A549 (cell line): ENCODE results near the gene NLRC3. TPM values are rescaled to one million over a fixed set of nuclear protein-coding genes. Genes with fewer than 3 reads are reported as not detected.

ENCODE experiments used
- ATAC-seq, 2 experiments: fragments of 200-7000 bp in 1 of 2; fragments of >200 bp in 1 of 2; cut with Nextera tagmentation in 1 of 2; cut with Tn5 transposase in 1 of 2; 3 replicates each; pipeline versions ENCODE4 v1.8.0 to v1.9.1; 2018 to 2020; ENCODE audit warnings: mild to moderate bottlenecking in 1 of 2, moderate library complexity in 1 of 2
- CTCF ChIA-PET: fragments of 300-600 bp; sonication (Branson Sonifier 250); formaldehyde crosslinking; extraction: SDS; loops from one replicate; lab custom pipeline; 2021; ENCODE audit warnings: antibody characterized with exemption, inconsistent platforms; lab: Yijun Ruan, JAX
- POLR2A ChIA-PET: fragments of 350-600 bp; formaldehyde crosslinking; extraction: SDS; loops from one replicate; lab custom pipeline; 2021; ENCODE audit warnings: antibody characterized with exemption, inconsistent platforms; lab: Yijun Ruan, JAX
- DNase-seq, 2 experiments: peaks; one replicate each; pipeline versions ENCODE4 v3.0.0 to v3.0.0-alpha.2; 2011 to 2016; ENCODE audit warnings: low read depth in 1 of 2, low spot score in 1 of 2
- FAIRE-seq: peaks from 2 replicates; lab custom pipeline; 2011; peaks lifted over from hg19 to GRCh38; lab: Jason Lieb, UNC
- H3K27ac ChIP-seq, 2 experiments: fragments of >200 bp; sonication (Bioruptor Twin); formaldehyde crosslinking; 3 replicates each; pipeline ENCODE4 v1.5.1; 2016 to 2017
- H3K4me1 ChIP-seq: fragments of >200 bp; sonication (Bioruptor Twin); formaldehyde crosslinking; 3 replicates; pipeline ENCODE4 v1.6.1; 2016
- H3K4me2 ChIP-seq: fragments of >200 bp; sonication (Bioruptor Twin); formaldehyde crosslinking; 3 replicates; pipeline ENCODE4 v1.6.1; 2016
- H3K4me3 ChIP-seq: fragments of >200 bp; sonication (Bioruptor Twin); formaldehyde crosslinking; 3 replicates; pipeline ENCODE4 v1.5.1; 2016
- H3K9me3 ChIP-seq: fragments of >200 bp; sonication (Bioruptor Twin); formaldehyde crosslinking; 3 replicates; pipeline ENCODE4 v1.6.1; 2016
- BHLHE40 ChIP-seq: IDR thresholded peaks from 2 replicates; pipeline ENCODE4 v1.6.1; 2012; ENCODE audit warnings: low read depth, low read length, inconsistent platforms
- EHF ChIP-seq: fragments of 250-450 bp; sonication (Bioruptor Pico); IDR thresholded peaks from 2 replicates; pipeline ENCODE4 v1.5.0; 2020; ENCODE audit warnings: mild to moderate bottlenecking
- ESRRA ChIP-seq: fragments of 150-350 bp; IDR thresholded peaks from 2 replicates; pipeline ENCODE4 v1.6.1; 2014; ENCODE audit warnings: mild to moderate bottlenecking, low read length, borderline replicate concordance
- FOXS1 ChIP-seq: fragments of 250-450 bp; sonication (Bioruptor Pico); IDR thresholded peaks from 2 replicates; pipeline ENCODE4 v1.5.0; 2020; ENCODE audit warnings: mild to moderate bottlenecking, moderate library complexity
- HOXA7 ChIP-seq: fragments of 250-450 bp; sonication (Bioruptor Pico); IDR thresholded peaks from 2 replicates; pipeline ENCODE4 v1.5.0; 2020; ENCODE audit warnings: mild to moderate bottlenecking, moderate library complexity
- JUN ChIP-seq, 2 experiments: fragments of >200 bp; sonication (Bioruptor Twin); formaldehyde crosslinking; IDR thresholded peaks; 2 replicates in 1 of 2; 3 replicates in 1 of 2; pipeline ENCODE4 v1.6.1; 2016 to 2017
- KDM1A ChIP-seq: fragments of 200-600 bp; sonication (generic); IDR thresholded peaks from 2 replicates; pipeline ENCODE4 v1.6.1; 2016; ENCODE audit warnings: low read depth, mild to moderate bottlenecking
- KDM5A ChIP-seq: fragments of 200-600 bp; sonication (generic); IDR thresholded peaks from 2 replicates; pipeline ENCODE4 v1.6.1; 2016; ENCODE audit warnings: antibody characterized with exemption, mild to moderate bottlenecking
- MYC ChIP-seq: IDR thresholded peaks from 2 replicates; pipeline ENCODE4 v1.6.1; 2012; ENCODE audit warnings: mild to moderate bottlenecking, inconsistent platforms, low read length, improper control_type of control experiment, borderline replicate concordance
- RAD21 ChIP-seq, 2 experiments: fragments of >200 bp in 1 of 2; sonication (Bioruptor Twin) in 1 of 2; formaldehyde crosslinking in 1 of 2; IDR thresholded peaks in 1 of 2; conservative IDR thresholded peaks in 1 of 2; 2 replicates in 1 of 2; 3 replicates in 1 of 2; pipeline ENCODE4 v1.6.1; 2012 to 2018; ENCODE audit warnings: inconsistent platforms in 1 of 2
- RARB ChIP-seq: fragments of 250-450 bp; sonication (Bioruptor Pico); IDR thresholded peaks from 2 replicates; pipeline ENCODE4 v1.8.0; 2021; ENCODE audit warnings: mild to moderate bottlenecking, moderate library complexity
- RCOR1 ChIP-seq: fragments of 150-350 bp; IDR thresholded peaks from 2 replicates; pipeline ENCODE4 v1.6.1; 2014; ENCODE audit warnings: antibody characterized with exemption, low read length, low read depth
- RFX5 ChIP-seq: fragments of 450-650 bp; IDR thresholded peaks from 2 replicates; pipeline ENCODE4 v1.7.1; 2014; ENCODE audit warnings: antibody characterized with exemption, mild to moderate bottlenecking, moderate library complexity
- TP53 ChIP-seq: fragments of 250-450 bp; sonication (Bioruptor Pico); IDR thresholded peaks from 2 replicates; pipeline ENCODE4 v1.5.0; 2021; ENCODE audit warnings: mild to moderate bottlenecking, moderate library complexity
- ZNF302 ChIP-seq: fragments of 250-450 bp; sonication (Bioruptor Pico); IDR thresholded peaks from 2 replicates; pipeline ENCODE4 v1.9.0; 2021; ENCODE audit warnings: inconsistent platforms, mild to moderate bottlenecking, moderate library complexity
- WGBS: methylation state at CpG from one replicate; pipeline ENCODE4 v1.1.6; 2017; ENCODE audit errors: missing lambda C conversion rate; 5-methylcytosine and 5-hydroxymethylcytosine counted together
- polyA plus RNA-seq, 4 experiments: library from polyadenylated mRNA; depleted of rRNA in 3 of 4; stranded (reverse); fragments of >200 nt; fragmentation: RNase III in 1 of 4; extraction: RNeasy Plus Mini Kit Qiagen cat#74134 plus additional on column Dnase treatment in 1 of 4; gene quantifications; 2 replicates in 3 of 4; 3 replicates in 1 of 4; pipeline ENCODE4 v1.2.3, GENCODE V29; 2011 to 2017
- TF ChIP-seq, protein P1 (sequence below): IDR thresholded peaks from 2 replicates; pipeline ENCODE4 v1.6.1; 2012
- TF ChIP-seq, protein P2 (sequence below): fragments of 250-450 bp; sonication (Bioruptor Pico); IDR thresholded peaks from 2 replicates; pipeline ENCODE4 v1.5.0; 2021; ENCODE audit warnings: mild to moderate bottlenecking, moderate library complexity, borderline replicate concordance
- TF ChIP-seq, protein P3 (sequence below): fragments of >200 bp; sonication (Bioruptor Twin); formaldehyde crosslinking; IDR thresholded peaks from 2 replicates; pipeline ENCODE4 v1.6.1; 2016
- TF ChIP-seq, protein P4 (sequence below): fragments of 200-600 bp; sonication (generic); IDR thresholded peaks from 2 replicates; pipeline ENCODE4 v1.6.1; 2016; ENCODE audit warnings: antibody characterized with exemption, mild to moderate bottlenecking, moderate library complexity
- TF ChIP-seq, protein P5 (sequence below): IDR thresholded peaks from 2 replicates; pipeline ENCODE4 v1.6.1; 2012; ENCODE audit warnings: low read depth, borderline replicate concordance

Gene NLRC3
- polyA plus RNA-seq, 2 of the 4 experiments (the other 2 are of a cell fraction): 0.04 TPM; not detected in 1

DNA sequence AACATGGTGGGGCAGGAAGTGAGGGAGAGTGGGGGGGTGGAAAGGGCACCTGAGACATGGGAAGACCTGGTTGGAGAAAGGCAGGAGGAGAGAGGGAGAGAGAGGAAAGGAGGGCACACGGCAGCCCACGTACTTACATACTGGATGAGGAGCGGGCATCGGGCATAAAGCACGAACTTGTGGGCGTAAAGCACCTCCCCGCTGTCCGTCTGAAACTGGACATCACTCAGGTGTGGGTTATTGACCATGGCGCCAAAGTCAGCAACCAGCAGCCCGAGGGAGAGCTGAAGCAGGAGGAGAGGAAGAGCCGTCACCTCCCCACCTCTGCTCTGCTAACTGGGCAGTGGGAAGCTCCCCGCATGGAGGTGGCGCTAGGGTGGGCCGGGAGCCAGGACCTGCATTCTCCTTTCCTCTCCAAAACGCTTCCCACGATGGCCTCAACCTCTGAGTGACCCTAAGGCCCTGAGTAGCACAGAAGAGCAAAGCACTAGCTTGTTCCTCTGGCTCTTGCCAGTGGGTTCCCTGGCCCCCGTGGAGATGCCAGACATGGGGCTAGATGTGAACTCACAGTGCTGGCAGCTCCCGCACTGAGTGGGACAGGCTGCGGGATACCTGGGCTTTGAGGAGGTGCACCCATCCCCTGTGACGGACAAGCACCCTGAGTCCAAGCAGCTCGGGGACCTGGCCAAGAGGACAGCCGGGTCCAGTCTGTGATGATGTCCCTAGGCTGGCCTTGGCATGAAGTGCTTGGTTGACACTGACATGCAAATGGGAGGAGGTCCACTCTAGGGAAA is 17.3 kb upstream of the NLRC3 start:
- ChIA-PET POLR2A (no interaction called here), CTCF (interaction anchor here (1.1 kb wide), 1 partner anchor 11 kb away, joined by 3 read pairs; no protein-coding TSS in a partner anchor)
- TF ChIP-seq EHF (CRISPR knock-in tag) (no peak), RAD21 (conservative IDR thresholded peaks at IDR 0.05 in 1 of 2, IDR thresholded peaks at IDR 0.05 in 1 of 2) (no peak), RARB (CRISPR knock-in tag) (no peak), HOXA7 (CRISPR knock-in tag) (no peak), FOXS1 (CRISPR knock-in tag) (no peak), BHLHE40 (no peak), ESRRA (no peak), RFX5 (no peak), KDM1A (no peak)
- TF ChIP-seq, protein P1, sequence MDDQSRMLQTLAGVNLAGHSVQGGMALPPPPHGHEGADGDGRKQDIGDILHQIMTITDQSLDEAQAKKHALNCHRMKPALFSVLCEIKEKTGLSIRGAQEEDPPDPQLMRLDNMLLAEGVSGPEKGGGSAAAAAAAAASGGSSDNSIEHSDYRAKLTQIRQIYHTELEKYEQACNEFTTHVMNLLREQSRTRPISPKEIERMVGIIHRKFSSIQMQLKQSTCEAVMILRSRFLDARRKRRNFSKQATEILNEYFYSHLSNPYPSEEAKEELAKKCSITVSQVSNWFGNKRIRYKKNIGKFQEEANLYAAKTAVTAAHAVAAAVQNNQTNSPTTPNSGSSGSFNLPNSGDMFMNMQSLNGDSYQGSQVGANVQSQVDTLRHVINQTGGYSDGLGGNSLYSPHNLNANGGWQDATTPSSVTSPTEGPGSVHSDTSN: no peak
- TF ChIP-seq, protein P2, sequence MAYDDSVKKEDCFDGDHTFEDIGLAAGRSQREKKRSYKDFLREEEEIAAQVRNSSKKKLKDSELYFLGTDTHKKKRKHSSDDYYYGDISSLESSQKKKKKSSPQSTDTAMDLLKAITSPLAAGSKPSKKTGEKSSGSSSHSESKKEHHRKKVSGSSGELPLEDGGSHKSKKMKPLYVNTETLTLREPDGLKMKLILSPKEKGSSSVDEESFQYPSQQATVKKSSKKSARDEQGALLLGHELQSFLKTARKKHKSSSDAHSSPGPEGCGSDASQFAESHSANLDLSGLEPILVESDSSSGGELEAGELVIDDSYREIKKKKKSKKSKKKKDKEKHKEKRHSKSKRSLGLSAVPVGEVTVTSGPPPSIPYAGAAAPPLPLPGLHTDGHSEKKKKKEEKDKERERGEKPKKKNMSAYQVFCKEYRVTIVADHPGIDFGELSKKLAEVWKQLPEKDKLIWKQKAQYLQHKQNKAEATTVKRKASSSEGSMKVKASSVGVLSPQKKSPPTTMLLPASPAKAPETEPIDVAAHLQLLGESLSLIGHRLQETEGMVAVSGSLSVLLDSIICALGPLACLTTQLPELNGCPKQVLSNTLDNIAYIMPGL (CRISPR knock-in tag): no peak
- TF ChIP-seq, protein P3, sequence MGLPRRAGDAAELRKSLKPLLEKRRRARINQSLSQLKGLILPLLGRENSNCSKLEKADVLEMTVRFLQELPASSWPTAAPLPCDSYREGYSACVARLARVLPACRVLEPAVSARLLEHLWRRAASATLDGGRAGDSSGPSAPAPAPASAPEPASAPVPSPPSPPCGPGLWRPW: no peak
- Histone ChIP-seq H3K27ac (no peak overlapping the region), H3K4me1 (no peaks in the 10 kb centered on the region), H3K4me2 (no peak overlapping the region), H3K9me3 (peaks cover under 1% of the 10 kb centered on the region; the same call in 1 of the 3 replicates), H3K4me3 (no peak overlapping the region)
- FAIRE-seq (no peak), ATAC-seq (no peak), DNase-seq (no peak)
- 85% methylated on average over 16 of the region's 22 CpGs for WGBS

DNA sequence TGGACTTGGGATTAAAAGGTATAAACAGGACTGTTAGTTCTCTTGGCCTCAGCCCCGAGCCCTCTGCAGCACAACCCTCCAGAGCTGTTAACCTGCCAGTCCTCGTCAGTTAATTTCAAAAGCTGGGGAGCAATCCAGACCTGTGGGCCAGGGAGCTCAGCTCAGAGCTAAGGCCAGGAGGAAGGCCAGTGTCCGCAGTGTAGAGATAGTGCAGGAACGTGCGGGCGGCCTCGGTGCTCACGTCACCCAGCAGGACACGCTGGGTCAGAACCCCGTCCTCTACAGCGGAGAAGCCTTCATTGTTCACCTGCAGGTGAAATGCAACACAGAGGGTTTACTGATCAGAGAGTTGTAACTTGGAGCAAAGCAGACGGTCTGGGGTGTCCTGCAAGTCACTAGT is 15.4 kb upstream of the NLRC3 start:
- DNase-seq (no peak), FAIRE-seq (no peak), ATAC-seq (no peak)
- Histone ChIP-seq H3K4me3 (no peak overlapping the region), H3K4me2 (no peak overlapping the region), H3K27ac (no peak overlapping the region), H3K9me3 (no peaks in the 10 kb centered on the region), H3K4me1 (no peaks in the 10 kb centered on the region)
- WGBS: 92% methylated on average over 12 of the region's 12 CpGs
- CTCF ChIA-PET: interaction anchor here (1.1 kb wide), 1 partner anchor 23 kb away, joined by 5 read pairs; no protein-coding TSS in a partner anchor
- POLR2A ChIA-PET: no interaction called here
- TF ChIP-seq MYC (no peak), TP53 (CRISPR knock-in tag) (no peak), KDM5A (no peak), ZNF302 (no peak), JUN (IDR thresholded peaks at IDR 0.05) (no peak), RCOR1 (no peak), HOXA7 (CRISPR knock-in tag) (no peak)
- TF ChIP-seq, protein P4, sequence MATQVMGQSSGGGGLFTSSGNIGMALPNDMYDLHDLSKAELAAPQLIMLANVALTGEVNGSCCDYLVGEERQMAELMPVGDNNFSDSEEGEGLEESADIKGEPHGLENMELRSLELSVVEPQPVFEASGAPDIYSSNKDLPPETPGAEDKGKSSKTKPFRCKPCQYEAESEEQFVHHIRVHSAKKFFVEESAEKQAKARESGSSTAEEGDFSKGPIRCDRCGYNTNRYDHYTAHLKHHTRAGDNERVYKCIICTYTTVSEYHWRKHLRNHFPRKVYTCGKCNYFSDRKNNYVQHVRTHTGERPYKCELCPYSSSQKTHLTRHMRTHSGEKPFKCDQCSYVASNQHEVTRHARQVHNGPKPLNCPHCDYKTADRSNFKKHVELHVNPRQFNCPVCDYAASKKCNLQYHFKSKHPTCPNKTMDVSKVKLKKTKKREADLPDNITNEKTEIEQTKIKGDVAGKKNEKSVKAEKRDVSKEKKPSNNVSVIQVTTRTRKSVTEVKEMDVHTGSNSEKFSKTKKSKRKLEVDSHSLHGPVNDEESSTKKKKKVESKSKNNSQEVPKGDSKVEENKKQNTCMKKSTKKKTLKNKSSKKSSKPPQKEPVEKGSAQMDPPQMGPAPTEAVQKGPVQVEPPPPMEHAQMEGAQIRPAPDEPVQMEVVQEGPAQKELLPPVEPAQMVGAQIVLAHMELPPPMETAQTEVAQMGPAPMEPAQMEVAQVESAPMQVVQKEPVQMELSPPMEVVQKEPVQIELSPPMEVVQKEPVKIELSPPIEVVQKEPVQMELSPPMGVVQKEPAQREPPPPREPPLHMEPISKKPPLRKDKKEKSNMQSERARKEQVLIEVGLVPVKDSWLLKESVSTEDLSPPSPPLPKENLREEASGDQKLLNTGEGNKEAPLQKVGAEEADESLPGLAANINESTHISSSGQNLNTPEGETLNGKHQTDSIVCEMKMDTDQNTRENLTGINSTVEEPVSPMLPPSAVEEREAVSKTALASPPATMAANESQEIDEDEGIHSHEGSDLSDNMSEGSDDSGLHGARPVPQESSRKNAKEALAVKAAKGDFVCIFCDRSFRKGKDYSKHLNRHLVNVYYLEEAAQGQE: no peak
- TF ChIP-seq, protein P5, sequence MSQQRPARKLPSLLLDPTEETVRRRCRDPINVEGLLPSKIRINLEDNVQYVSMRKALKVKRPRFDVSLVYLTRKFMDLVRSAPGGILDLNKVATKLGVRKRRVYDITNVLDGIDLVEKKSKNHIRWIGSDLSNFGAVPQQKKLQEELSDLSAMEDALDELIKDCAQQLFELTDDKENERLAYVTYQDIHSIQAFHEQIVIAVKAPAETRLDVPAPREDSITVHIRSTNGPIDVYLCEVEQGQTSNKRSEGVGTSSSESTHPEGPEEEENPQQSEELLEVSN: no peak
